CD4-positive, alpha-beta T cell treated with Interferon alpha-2 for 1 hour (primary cell): Measurements from ENCODE around the gene TBX1.
A peak's percentile ranks its signal among the peaks of the same experiment; 100 is the strongest.
"Not testable (repeated sequence)": the region's sequence is repeated elsewhere in the genome, so short reads cannot be mapped to it uniquely, and the experiment has no call there.

Experiments
- DNase-seq, 2 donors: peaks; one replicate each; pipeline ENCODE4 v3.0.0-alpha.2; 2020 to 2022

The TBX1 gene

DNA sequence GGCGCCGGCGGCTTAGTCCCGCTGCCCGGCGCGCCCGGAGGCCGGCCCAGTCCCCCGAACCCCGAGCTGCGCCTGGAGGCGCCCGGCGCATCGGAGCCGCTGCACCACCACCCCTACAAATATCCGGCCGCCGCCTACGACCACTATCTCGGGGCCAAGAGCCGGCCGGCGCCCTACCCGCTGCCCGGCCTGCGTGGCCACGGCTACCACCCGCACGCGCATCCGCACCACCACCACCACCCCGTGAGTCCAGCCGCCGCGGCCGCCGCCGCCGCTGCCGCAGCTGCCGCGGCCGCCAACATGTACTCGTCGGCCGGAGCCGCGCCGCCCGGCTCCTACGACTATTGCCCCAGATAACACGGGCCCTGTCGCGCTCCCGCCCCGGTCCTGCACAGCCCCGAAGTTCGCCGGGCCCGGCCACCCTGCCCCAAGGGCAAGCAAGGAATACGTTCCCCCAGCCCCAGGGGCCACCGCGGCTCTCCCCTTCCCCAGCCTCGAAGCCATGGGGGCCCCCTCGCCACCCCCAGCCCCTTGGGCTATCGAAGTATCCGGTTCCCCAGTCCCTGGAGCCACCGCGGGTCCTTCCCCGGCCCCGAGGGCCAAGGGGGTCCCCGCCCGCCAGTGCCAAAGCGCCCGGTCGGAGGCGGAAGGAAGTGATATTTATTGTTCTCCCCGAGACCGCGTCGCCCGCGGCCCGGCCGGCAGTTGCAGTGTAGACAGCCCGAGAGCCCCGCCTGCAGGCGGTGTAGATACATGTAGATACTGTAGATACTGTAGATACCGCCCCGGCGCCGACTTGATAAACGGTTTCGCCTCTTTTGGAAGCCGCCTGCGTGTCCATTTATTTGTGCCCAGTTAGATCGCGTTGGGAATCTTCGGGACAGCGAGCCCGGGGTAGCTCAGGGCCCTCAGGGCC is 6.2 kb downstream of the TBX1 start:
- DNase-seq = peak; percentile 48

DNA sequence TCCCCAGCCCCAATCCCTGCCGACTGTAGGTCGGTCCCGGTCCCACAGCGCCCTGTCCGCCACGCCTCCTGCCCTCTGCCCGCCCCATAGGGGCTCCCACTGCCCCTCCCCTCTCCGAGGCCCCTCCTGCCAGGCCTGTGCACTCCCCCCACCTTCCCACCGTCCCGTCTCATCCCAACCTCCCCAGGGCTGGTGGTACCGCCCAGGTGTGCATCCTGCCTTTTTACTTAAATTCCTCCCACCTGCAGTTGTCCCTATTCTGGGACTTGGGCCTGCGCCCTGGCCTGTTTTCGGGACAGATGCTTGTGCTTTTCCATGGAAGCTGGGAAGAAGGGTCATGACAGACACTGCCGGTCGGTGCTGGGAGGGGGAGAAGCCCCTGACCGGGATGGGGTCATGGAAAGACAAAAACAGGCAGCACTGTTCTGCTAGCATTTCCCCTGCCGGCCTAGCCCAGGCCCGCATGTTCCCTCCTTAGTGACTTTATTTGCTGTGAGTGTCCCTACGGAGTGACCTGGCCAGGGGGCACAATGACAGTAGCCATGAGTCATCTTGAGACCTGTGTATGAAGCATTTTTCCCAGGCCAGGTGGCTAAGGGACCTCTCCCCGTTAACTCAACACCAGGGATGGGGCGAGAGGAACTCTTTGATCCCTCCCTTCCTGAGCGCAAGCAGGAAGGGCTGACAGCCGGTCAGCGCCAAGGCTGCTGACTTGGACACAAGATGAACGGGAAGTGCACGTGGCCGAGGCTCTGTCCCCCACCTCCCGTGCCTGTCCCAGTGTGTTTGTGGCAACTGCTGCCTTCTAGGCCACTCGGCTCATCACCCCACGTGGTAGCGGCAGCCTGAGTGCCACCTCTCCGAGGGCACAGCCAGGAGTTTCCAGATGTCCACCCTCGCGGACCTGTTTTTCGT is 7.1 kb downstream of the TBX1 start:
- DNase-seq = no peak

DNA sequence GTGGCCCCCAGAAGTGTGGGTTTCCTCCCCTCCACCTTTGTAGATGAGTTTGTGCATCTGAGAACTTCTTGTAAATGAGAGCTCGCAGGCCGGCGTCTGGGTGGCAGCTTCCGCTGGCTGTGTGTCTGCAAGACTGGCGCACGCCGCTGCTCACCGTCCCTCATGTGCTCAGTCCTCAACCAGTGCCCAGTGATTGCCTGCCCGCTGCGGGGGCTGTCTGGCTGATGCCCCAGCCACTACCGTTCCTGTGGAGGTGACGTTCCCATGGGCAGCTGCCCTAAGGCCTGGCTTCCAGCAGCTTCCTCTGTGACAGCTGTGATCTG is 8.8 kb downstream of the TBX1 start:
- no peak for DNase-seq

DNA sequence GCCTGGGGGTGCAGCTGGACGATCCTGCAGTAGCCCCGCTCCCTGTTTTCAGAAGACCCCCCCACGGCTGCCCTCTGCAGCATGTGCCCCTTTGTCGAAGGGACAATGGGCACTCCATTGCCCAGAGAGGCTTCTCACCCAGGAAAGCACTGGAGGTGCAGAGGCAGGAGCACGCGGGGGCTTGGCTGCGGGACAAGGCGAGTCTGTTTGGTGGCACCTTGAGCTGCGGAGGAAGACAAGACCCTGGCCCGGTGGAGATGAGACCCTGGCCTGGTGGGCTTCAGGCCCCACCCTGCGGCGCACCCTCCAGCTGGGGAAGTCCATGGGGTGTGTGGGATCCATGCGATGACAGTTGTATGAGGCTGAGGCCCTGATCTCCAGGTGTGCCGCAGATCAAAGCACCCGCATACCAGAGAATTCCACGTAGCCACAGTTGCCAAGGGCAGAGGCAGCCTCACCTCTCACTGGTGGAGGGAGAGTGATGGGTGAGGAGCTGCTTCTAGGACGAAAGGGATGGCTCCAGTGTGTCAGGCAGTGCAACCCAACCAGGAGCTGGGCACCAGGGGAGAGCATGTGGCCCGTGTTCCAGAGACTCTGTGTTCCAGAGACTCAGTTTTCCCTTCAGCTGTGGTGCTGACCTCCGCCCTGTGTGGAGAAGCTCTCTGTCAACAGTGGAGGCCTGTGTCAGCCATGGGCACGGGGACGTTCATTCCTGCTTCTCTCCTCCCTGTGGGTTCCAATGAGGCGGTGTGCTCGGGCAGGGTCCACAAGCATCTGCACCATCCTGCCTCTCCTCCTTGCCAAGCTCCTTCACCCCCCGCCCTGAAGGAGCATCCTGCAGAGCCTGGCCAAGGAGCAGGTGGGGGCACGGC is 10.0 kb downstream of the TBX1 start:
- no peak for DNase-seq

DNA sequence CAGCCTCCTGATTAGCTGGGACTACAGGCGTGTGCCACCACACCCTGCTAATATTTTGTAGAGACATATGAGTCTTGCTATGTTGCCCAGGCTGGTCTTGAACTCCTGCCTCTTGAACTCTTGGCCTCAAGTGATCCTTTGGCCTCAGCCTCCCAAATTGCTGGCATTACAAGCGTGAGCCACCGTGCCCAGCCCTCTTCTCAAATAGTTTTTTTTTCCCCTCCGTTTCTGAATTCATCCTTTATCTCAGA is 11.8 kb downstream of the TBX1 start:
- DNase-seq = no peak

DNA sequence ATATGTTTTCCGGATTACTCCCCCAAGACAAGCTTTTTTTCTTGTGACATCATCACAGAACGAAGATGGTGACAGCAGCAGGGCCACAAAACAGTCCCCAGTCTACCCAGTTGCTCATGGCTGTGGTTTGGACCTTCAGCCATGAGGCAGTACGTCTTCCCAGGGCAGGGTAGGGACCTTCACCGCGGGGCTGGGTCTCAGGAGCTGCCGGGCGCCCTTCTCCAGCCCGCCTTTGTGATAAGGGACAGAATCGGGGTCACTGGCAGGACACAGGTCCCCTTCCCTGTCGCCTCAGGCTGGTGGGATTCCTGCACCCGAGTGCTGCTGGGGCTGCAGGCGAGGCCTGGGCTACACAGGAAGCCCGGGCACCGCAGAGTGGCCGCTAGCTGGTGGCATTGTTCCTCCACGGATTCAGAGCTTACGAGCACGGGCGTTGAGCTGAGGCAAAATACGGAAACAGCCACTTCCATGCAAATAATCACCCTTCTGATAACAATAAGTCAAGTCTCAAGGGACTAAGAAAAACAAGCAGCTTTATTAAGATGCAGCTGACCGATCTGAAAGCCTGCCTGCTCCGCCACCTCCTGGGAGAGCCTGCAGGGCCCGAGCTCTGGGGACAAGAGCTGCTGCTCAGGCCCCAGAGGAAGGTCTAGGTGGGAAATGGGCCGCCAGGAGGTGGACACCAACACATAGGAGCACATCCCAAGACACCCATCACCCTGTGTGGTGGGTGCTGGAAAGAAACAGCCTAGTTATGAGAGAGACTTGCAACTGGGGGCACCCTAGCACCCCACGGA is 12.3 kb downstream of the TBX1 start:
- no peak for DNase-seq

DNA sequence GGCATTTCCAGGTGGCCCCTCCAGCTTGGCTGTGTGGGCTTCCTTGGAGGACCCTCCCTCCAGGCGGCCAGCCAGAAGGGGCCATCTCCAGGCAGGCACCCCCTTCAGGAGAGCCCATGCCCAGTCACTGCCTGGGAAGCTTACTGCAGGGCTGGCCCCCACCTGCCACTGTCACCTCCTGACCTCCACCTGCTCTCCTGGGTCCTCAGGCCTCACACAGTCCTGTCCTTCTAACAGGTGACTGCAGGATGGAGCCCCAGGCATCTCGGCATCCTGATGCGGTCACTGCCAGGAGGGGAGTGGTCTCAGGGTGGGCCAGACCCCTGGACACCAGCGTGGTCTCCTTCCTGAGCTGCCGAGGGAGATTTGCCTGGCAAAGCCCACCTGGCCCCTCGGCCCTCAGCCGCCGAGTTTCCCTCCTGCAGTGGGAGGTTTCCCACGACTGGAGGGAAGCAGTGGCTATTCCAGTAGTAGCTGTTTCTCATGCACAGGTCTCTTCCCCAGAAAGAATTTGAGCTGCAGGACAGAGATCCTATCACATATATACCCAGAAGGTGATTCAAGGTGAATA is 13.0 kb downstream of the TBX1 start:
- no peak for DNase-seq

DNA sequence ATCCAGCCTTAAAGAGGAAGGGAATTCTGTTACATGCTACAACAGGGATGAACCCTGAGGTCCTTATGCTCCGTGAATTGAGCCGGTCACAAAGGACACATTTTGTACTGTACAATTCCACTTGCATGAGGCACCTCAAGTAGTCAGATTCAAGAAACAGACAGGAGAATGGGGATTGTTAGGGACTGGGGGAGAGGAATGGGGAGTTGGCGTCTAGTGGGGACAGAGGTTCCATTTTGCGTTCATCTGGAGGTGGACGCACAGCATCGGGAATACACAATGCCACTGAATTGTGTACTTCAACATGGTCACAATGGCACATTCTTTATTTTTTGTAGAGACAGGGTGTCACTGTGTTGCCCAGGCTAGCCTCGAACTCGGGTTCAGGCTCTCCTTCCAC is 14.1 kb downstream of the TBX1 start:
- no peak for DNase-seq

DNA sequence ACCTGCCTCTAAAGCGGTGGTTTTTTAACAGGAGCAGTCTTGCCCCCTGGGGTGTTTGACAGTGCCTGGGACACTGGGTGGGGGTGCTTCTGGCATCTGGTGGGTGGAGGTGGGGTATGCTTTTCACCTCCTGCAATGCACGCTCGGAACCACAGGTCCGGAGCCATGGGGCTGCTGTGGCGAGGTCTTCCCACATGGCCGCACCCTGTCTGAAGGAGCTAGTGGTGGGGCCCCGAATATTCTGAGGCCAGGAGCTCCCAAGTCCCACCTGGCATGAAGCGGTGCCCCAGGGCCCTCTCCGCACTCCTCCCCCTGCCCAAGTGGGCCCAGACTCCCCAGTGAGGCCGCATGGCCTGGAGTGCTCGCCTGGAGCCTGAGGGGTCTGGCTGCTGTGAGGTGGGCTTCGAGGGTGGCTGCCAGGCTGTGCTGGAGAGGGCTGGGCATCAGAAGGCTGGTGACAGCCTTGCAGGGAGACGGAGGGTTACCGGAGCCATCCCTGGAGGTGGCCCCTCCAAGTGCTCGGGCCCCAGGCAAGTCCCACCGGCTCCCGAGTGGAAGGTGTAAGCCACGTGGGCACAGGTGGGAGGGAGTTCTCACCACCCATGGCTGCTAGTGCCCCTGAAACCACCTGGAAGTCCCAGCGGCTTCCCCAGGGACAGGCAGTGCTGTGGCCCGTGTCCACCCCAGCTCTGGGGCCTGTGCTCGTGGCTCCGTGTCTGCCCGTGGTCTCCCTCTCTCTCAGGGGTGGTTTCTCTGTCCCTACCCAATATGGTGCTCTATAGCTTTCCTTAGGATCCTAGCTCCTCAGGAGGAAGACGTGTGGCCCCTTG is 15.1 kb downstream of the TBX1 start:
- DNase-seq = no peak

DNA sequence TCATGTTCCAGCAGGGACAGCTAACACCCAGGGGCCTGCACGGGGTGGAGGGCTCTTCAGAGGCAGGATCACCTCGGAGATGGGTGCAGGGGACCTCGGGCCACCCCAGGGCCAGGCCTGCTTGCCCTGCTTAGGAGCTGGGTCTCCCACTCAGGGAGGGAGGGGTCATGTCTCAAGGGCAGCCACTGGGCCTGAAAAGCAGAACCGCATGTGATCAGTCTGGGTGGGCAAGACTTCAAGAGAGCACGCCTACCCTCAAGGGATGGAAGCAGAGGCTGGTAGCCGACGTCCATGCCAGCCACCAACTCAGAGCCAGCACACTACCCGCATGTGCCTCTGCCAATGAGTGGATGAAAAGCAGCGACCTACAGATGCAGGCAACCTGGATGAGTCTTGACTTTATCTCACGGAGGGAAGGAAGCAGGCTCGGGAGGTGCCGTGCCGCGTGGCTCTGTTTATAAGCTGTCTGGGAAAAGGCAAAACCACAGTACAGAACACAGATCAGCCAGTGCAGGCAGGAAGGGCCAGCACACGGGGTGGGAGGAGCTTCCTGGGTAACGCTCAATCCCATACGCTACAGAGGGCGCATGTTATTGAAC is 16.0 kb downstream of the TBX1 start:
- no peak for DNase-seq

DNA sequence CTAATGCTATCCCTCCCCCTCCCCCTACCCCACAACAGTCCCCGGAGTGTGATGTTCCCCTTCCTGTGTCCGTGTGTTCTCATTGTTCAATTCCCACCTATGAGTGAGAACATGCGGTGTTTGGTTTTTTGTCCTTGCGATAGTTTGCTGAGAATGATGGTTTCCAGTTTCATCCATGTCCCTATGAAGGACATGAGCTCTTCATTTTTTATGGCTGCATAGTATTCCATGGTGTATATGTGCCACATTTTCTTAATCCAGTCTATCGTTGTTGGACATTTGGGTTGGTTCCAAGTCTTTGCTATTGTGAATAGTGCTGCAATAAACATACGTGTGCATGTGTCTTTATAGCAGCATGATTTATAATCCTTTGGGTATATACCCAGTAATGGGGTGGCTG is 16.6 kb downstream of the TBX1 start:
- DNase-seq = not testable (repeated sequence)

DNA sequence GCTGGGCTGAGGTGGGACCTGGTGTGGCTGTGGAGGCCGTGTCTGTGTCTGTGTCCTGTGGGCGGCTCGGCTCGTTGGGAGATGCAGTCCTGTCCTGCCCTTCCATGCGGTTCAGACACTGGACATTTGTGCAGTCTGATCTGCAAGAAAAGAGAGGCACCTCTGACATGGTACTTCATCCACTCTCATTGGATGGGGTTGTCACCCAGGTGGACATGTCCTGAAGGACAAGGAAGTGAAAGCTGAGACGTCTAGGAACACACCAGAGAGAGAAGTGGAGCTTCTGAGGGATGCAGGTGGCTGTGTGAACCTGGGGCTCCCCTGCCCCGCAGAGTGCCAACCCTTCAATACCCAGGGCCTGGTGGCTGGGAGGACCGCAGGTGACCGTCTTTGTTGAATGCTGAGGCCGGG is 18.4 kb downstream of the TBX1 start:
- no peak for DNase-seq

DNA sequence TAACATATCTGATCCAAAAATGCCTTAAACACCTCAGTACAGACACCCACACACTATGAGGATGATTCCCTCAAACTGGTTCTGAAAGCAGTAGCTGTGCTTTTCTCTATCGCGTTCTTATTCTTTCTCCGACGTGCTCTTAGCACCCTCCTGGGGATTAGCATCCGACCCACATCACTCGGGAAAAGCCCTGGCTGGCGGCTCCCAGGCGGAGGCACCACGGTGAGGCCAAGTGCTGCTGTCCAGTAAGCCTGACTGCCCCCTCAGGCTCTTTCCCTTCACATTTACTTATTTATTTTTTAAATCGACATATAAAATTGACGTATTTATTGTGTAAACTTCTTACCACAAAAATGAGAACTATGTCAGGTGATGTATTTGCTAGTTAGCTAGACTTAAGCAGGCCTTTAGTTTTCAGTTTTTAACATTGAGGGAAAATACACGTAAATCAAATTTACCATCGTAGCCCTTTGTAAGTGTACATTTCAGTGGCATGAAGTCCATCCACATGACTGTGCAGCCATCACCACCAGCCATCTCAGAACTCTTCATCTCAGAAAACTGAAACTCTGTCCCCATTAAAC is 19.2 kb downstream of the TBX1 start:
- no peak for DNase-seq

DNA sequence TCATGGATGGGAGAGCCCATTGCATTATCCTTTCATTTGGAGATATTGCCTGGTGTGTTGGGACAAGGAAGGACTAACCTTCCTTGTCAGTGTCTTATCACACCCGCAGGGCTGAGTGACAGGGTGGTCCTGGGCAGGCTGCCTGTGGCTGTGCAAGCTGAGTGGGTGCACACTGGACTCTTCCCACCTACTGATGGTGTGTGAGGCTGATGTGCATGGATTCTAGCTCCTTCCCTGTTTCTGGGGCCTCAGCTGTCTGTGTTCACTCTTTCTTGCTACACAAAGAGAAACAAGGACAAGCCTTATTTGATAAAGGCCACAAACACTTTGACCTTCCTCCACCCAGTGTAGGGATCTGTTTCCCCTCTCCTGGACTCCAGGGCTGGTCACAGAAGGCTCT is 22.0 kb downstream of the TBX1 start:
- DNase-seq = no peak

DNA sequence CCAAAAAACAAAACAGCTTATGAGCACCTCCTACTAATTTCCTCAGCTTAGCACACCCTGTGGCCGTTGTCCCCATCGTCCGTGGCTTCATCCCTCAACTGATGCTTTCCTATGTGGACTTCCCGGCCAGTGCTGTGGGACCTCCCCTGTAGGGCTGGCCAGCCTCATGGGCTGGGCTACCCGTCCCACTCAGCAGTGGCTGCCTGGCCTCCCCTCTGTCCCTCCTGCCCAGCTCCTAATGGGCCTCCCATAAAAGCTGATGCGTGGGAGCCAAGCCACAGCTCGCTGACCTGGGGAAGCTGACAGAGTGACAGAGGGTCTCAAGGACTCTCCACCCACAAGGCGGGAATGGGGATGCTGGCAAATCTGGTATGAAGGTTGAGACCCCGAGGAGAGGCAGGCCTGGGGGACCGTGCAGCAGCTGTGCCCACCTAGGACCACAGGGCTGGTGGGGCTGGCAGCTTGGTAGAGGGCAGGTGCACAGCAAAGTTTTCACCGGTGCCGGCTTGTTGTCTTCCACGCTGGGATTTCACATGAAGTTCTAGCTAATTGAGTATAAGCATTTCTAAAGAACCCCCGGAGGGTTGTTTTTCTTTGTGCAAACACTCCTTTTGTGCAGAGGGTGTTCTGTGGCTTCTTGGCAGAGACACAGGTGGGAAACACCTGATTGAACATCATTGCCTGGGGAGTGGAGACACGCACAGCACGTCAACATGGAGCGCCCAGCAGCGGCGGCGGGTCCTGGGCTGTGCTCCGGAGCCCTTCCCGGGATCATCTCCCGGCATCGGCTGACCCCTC is 23.2 kb downstream of the TBX1 start:
- DNase-seq = no peak

DNA sequence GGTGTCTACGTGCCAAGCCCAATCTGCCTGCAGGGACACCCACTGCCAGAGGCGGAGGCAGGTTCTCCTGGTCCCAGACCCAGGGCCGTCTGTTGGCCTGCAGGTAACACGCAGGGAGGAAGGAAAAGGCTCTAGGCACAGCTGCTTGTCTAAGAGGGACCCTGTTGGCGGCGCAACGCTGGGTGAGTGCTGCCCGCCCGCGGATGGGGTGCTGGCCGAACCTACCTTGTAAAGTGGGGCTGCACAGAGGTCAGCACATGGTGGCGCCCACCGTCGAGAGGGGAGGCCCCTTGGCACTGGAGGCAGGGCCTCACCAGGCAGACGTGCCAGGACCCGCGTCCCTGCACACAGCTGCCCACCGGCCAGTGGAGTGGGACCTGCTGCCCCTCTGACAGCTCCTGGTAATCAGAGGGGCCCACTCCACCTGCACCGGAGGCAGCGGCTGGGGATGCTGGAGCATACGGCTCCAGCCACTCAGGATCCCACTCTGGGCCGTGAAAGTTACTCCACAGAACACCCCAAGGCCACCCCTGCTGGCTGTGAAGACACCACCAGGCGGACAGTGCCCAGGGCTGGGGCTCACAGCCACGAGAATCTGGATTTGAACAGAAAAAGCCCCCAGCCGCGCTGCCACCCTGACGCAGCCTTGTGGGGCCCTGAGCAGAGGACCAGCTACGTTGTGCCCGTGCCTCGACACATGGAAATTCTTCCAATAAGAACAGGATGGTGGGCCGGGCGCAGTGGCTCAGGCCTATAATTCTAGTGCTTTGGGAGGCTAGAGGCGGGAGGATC is 24.0 kb downstream of the TBX1 start:
- no peak for DNase-seq

DNA sequence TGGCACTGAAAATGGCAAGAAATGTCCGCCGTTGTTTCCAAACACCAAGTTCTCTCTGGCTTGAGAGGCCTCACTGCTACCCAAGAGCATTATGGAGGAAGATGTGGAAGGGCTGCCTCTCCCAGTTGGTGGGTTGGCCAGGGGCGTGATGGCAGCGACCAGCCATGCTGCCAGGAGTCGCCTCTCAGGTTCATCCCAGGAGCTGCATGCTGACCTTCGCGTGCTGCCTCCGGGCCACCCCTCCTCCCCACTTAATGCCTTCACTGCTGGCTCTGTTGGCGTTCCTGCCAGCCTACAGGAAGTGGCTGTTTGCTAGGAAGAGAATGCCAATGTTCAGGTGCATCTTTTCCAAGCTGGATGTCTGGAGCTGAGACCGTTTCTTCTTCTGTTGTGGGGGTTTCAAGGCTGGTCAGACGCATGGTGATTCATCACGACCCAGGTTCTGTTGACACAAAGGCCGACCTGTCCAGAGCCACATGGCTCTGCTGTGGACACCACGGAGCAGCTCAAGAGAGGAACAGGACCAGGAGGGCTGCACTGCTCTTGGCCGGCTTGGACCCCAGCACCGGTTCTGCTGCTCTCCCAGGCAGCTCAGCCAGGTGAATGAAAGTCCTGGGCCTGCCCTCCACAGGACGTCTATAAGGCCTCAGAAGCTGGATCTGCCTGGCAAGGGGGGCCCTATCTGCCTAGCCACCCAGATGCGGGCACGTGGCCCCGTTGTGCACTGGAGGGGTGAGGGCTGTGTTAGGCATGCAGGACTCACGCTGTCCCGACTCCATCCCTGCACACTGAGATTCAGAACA is 25.1 kb downstream of the TBX1 start:
- no peak for DNase-seq

DNA sequence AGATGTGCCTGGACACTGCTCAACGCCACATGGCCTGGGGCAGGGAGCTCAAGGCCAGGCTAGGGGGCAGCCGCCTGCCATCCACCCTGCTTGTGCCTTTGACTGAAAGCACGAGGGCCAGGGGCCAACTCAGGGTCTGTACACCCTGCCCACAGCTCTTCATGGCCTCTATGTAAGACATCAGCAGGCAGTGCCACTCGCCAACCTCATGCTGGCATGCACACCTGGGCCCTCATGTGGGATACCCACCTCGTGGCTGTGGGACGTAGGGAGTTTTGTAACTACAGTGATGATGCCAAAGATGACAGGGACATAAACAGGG is 25.6 kb downstream of the TBX1 start:
- no peak for DNase-seq
